ENCODE data around the gene MKNK1.

DNA sequence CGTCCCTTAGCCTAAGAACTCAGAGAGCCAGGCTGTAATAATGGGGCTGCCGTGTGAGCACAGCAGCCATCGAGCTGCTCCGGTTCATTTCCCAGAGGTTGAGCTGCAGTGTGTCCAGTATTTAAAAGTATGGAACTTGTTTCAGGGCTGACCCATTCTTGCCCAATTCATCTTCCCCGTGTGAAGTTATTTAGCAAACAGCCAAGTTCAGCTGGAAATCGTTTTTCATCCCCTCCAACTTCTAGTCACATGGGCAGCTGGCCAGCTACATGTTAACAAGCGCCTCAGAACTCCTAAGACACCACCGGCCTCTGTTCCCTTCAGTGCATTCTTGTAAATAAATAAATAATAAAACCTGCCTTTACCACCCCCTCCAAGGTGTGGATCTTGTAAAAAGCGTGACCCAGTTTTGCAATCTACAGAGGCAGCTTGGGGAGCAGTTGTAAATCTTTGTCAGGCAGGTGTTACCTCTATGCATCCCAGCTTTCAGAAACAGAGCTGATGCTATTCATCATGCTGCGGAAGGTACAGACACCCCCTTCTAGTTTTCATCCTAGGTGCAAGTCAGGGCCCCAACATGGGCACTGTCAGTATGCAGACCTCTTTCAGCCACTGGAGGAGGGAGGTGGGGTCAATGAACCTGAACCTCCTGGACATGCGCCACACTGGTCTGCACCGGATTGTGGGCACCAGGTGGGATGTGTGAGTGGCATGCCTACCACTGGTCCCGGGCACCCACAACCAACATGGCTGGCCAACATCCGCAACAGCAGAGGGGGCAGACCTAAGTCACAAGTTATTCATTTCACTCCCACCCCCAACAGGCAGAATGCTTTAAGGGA is 34.0 kb downstream of the MKNK1 start:
- no peak for TF ChIP-seq CTCF (conservative IDR thresholded peaks at IDR 0.05)
- no peak for TF ChIP-seq EZH2 (IDR thresholded peaks at IDR 0.05; ENCODE audit: low read depth)
